Right kidney (tissue), 1 donor: Measurements from ENCODE around the gene SCFD2.
"Not testable (repeated sequence)": the region's sequence is repeated elsewhere in the genome, so short reads cannot be mapped to it uniquely, and the experiment has no call there.

Experiments
- DNase-seq: peaks from one replicate; pipeline ENCODE4 v3.0.0-alpha.2; 2016

The SCFD2 gene

GRCh38 chr4:53049528-53049927, 316.3 kb downstream of the SCFD2 start:
- DNase-seq, result no peak

GRCh38 chr4:53044651-53044960, 321.3 kb downstream of the SCFD2 start:
- DNase-seq, result no peak

DNA sequence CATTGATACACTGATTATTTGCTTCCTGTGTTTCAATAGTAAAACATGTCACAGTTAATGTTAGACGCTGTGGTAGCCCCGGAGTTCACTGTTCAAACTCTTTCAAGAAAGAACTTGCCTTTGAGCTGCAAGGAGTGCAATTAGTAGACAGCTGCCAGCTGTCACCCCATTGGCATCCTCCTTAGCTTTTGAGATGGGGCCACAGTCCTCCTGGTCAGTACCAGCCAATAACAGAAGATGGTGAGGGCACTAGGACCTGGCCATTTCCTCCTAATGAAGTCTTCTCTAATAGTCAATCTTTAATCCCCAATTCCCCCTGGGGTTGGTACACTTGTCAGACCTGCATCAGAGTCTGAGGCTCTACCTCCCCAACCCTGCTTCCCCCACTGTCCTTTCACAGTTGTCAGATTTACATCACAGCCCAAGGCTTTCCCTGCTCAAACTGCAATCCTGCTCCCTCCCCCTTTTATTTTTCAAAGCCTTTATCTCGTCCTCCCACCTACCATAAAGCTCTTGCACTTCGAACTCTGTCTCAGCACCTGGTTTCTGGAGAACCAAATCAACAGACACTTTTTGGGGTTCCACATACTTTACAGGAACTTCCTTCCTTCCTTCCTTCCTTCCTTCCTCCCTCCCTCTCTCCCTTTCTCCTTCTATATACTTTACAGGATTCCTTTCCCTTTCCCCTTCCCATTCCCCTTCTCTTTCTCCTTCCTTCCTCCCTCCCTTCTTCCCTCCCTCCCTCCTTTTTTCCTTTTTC, 321.8 kb downstream of the SCFD2 start:
- no peak for DNase-seq

GRCh38 chr4:53043055-53043454, 322.8 kb downstream of the SCFD2 start:
- DNase-seq, result no peak

DNA sequence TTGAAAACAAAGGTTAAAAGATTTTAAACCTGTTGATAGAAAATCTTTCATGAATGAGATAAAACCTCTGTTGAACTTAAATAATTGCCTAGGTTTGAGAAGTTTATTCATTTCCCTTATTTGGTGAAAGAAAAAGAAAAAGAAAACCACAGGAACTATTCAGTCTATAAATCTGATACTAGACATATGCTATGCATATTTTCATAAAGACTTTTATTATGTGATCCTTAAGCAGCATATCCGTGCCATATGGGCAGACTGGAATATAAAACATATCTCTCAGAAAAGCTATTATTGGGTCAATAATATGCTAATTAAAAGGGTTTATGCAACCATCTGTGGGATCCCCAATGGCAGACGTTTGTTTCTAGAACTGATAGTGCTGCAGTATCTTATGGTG, 325.0 kb downstream of the SCFD2 start:
- DNase-seq, result no peak

DNA sequence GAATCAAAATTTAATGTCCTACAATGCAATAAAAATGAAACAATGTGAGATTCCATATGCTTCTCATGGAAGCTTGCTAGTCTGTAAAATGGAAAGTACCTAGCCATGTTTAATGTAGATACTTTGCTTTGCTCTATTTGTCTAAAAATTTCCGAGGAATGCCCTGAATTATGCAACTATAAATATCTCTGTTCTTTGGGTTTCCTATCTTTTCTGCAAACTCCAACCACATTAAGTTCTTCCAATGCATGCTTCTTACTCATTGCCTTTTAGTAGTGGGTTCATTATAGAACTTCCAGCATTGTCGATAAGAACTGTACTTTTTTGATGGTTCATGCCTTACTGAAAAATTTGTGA, 325.4 kb downstream of the SCFD2 start:
- no peak for DNase-seq

DNA sequence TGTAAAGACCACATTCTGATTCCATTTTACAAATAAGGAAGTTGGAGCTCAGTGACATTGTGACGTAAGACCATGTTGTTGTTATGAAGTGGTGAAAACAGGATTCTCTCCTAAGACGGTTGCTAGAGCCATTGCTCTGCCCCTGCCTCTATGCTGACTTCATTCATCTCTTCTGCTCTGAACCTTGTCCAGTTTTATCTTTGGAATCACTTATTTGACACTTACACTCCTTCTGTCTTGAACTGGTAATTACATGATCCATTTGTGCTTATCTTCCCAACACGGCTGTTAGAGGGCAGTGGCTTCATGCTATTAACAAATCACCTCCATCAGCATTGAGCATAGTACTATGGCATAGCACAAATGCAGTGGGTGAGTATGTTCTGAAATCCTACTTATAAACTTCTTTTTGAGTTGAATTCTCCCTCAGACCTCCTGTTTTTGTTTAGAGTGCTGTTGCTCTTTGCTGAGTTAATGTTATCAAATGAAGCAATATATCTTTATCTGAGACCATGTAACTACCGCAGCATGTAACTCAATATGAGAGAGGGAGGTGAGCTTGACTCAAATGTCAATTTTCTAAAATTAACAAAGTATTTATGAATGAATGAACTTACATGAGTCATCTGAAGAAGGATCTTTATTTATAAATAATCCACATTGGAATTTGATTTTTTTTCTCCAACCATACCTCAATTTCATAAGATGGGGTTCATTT, 326.0 kb downstream of the SCFD2 start:
- DNase-seq, result no peak

- no peak for DNase-seq
Measured at GRCh38 chr4:53037892-53038291, 328.0 kb downstream of the SCFD2 start.

- not testable (repeated sequence) for DNase-seq
Measured at GRCh38 chr4:53032908-53033307, 333.0 kb downstream of the SCFD2 start.

GRCh38 chr4:53026233-53026632, 339.6 kb downstream of the SCFD2 start:
- DNase-seq, result no peak

- no peak for DNase-seq
Measured at GRCh38 chr4:53023677-53024299, 342.1 kb downstream of the SCFD2 start.

DNA sequence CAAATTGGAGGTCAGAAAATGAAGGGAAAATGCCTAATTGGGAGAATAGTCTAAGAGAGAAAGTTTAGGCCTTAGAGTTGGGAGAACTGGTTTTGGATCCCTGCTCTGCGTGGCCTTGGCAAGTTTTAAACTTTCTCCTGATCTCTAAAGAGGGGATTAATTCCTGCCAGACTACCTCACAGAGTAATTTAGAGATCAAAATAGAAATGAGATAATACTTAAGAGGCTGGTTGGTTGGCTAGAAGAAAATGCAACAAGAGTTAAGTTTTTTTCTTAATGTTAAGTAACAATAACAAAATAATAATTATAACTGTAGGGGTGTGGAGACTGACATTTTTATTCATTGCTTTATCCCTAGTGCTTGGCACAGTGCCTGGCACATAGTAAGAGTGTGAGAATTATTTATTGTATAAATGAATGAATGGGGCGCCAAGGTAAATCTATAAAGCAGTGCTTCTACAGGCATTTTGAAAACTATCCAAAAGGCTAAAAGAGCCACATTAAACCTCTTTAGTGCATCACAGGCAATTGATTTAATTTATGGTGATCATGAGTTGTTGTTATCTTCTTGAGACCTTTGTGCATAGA, 343.3 kb downstream of the SCFD2 start:
- DNase-seq, result no peak

DNA sequence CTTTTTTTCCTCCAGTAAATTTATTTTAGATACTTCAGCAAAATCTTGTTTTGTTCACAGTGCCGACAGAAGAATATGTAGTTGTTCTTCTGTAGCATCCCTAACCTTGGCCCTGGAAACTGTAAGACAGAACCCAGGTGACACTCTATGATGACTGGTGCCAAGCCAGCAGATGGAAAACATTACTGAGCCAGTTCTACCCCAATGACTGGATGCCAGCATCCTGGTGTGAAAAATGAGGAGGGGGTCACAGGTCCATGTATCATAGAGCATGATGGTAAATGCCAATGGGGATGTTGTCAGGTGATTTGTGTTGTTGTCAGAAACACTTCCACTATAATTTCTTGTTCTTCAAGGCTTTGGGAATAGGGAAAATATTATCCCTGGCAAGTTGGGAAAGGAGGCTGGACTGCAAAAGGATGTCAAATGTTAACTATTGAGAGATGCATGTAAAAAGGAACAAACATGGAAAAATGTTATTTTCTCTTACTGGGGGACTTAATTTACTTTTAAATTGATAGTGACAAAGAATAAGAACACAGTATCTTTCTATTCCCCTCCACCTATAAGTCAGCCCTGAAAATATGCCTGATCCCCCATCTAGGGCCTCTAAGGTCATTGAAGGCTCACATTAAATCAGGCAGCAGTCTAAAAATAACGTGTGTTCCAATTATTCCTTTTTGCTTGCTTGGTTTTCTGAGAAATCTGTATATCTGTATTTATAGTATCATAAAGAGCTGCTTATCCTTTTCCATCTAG, 343.9 kb downstream of the SCFD2 start:
- no peak for DNase-seq

GRCh38 chr4:53019485-53020382, 346.1 kb downstream of the SCFD2 start:
- no peak for DNase-seq

- DNase-seq, result no peak
Measured at GRCh38 chr4:53018471-53018870, 347.4 kb downstream of the SCFD2 start.

- no peak for DNase-seq
Measured at GRCh38 chr4:53016099-53016820, 349.6 kb downstream of the SCFD2 start.

DNA sequence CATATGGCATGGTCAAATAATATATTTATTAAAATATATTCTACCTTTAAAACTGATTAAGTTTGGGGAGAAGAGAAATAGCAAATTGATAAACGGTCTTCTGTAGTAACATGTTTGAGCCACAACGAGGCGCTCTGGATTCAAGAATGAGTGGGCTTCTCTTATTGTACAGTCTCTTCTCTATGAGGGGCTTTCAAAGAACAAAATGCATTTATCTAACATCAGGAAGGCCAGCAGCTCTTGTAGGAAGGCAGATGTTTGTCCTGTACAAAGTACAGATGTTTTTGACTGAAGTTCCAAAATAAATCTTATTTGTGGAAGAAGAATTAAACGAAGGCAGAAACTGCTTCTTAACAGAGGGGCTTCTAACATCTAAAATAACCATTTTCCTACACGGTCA, 350.2 kb downstream of the SCFD2 start:
- DNase-seq, result no peak

DNA sequence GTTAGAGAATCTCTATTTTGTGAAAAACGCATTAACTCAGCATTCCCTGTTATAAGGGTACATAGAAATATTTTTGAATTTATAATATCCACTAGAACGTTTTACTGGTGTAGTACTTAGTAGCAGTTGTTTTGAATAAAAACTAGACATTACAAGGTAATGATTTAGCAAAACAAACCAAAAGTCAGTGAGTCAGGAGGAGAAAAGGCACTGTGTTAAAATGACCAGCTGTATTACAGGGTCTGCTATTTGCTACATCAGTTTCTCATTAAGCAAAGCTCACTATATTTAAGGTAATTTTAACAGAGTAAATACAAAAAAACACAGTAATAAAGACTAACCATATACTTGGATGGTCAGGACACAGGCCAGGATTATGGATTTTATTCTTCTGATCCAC, 351.0 kb downstream of the SCFD2 start:
- DNase-seq, result no peak

DNA sequence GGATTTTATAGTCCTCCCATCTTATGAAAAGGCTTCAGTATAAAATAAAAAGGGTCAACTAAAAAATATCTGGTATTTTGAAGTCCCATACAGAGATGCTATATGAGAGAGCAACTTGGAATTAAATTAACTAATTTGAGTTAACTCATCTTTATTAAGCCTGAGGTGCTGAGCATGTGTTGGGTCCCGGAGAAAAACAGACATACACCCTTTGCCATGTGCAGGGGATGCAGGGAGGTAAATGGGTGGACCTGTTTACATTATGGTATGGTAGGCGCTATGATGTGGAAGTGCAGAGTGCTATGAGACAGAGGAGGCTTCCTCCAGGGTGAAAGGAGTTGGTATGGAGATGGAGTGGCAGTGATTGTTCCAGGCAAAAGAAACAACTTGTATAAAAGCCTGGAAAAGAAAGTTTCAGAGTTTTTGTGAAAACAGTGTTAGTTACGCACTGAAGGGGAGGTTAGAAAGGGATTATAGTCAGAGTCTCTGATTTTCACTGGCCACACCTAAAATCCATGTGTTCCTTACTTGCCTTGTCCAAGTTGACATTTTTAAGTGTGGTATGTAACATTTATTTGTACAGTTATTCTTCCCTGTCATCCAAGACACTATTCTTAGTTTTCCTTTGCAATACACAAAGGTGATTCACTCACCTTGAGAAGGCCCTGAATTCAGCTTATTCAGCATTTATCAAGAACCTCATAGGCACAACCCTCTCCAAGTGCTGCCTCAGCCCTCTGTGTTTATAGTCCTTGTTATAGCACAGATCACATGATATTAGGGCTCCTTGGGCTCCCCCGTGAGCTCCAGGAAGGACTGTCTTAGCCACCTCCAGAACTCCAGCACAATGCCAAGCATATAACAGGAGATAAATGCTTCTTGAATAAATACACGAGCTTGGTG, 351.7 kb downstream of the SCFD2 start:
- no peak for DNase-seq

DNA sequence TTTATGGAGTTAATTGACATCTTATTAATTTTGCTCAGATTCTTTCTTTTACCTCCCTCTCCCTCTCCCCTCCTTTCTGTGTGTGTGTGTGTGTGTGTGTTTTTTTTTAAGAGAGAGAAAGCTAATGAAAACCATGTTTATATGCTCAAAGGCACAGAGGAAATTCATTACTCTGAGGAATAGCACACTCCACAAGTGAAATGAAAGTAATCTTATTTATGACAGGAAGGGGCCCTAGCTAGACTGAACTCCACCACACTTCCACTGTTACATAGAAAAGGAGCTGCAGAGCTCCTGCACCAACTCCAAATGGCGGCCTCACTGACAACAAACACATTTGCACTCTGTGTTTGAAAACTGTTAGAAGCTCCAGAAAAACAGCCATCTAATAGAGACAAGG, 353.1 kb downstream of the SCFD2 start:
- DNase-seq, result no peak
